WTC11 (cell line): ENCODE results near the gene ABCD3. TPM values are rescaled to one million over a fixed set of nuclear protein-coding genes. Genes with fewer than 3 reads are reported as not detected.

Experiments
- ATAC-seq: fragments of 200-7000 bp; cut with Tn5 transposase; 2 replicates; pipeline ENCODE4 v1.10.0; 2021; ENCODE audit warnings: mild to moderate bottlenecking, moderate library complexity
- CTCF ChIA-PET: fragments of 300-600 bp; sonication (Branson Sonifier 250); formaldehyde crosslinking; loops from one replicate; lab custom pipeline; 2021; ENCODE audit warnings: antibody characterized with exemption; lab: Charles Lee
- POLR2A ChIA-PET: fragments of 350-600 bp; sonication (Branson Sonifier 250); formaldehyde crosslinking; loops from one replicate; lab custom pipeline; 2021; ENCODE audit warnings: antibody characterized with exemption; lab: Charles Lee
- DNase-seq: peaks from one replicate; pipeline ENCODE4 v3.0.0; 2021; ENCODE audit warnings: low spot score
- H3K27ac Mint-ChIP-seq: 2 replicates; pipeline ENCODE4 v1.8.0; 2021; ENCODE audit warnings: mixed read lengths
- H3K27me3 Mint-ChIP-seq: 2 replicates; pipeline ENCODE4 v1.8.0; 2021; ENCODE audit warnings: low read depth, mild to moderate bottlenecking, moderate library complexity, mixed read lengths
- H3K36me3 Mint-ChIP-seq: 2 replicates; pipeline ENCODE4 v1.8.0; 2021; ENCODE audit warnings: mixed read lengths
- H3K4me1 Mint-ChIP-seq: 2 replicates; pipeline ENCODE4 v1.8.0; 2022; ENCODE audit warnings: mixed read lengths
- H3K4me3 Mint-ChIP-seq: 2 replicates; pipeline ENCODE4 v1.8.0; 2021; ENCODE audit warnings: mild to moderate bottlenecking, moderate library complexity, mixed read lengths
- H3K9me3 Mint-ChIP-seq: 2 replicates; pipeline ENCODE4 v1.8.0; 2021; ENCODE audit warnings: mixed read lengths
- ATF1 ChIP-seq: sonication (generic); formaldehyde crosslinking; IDR thresholded peaks from 2 replicates; pipeline ENCODE4 v1.8.1; 2023; ENCODE audit warnings: mild to moderate bottlenecking, moderate library complexity, missing genetic modification reagents
- EMX1 ChIP-seq: fragments of 250-450 bp; sonication (Bioruptor Pico); IDR thresholded peaks from 2 replicates; pipeline ENCODE4 v1.8.0; 2021; ENCODE audit warnings: mild to moderate bottlenecking
- MXD4 ChIP-seq: fragments of 250-450 bp; sonication (Bioruptor Pico); IDR thresholded peaks from 2 replicates; pipeline ENCODE4 v1.8.0; 2021; ENCODE audit warnings: mild to moderate bottlenecking, moderate library complexity, borderline replicate concordance
- NFATC4 ChIP-seq: fragments of 250-450 bp; sonication (Bioruptor Pico); IDR thresholded peaks from 2 replicates; pipeline ENCODE4 v1.9.0; 2021; ENCODE audit warnings: mild to moderate bottlenecking
- NFYB ChIP-seq: sonication (generic); formaldehyde crosslinking; conservative IDR thresholded peaks from 2 replicates; pipeline ENCODE4 v1.8.0; 2022; ENCODE audit warnings: low read depth, missing genetic modification reagents
- NR2C2 ChIP-seq: sonication (generic); formaldehyde crosslinking; IDR thresholded peaks from 2 replicates; pipeline ENCODE4 v1.8.0; 2022; ENCODE audit warnings: mild to moderate bottlenecking, missing genetic modification reagents
- SMAD4 ChIP-seq: sonication (generic); formaldehyde crosslinking; IDR thresholded peaks from 2 replicates; pipeline ENCODE4 v1.8.0; 2022; ENCODE audit warnings: mild to moderate bottlenecking, missing genetic modification reagents
- SOX15 ChIP-seq: fragments of 250-450 bp; sonication (Bioruptor Pico); IDR thresholded peaks from 2 replicates; pipeline ENCODE4 v1.9.0; 2021; ENCODE audit warnings: mild to moderate bottlenecking
- TP53 ChIP-seq: sonication (generic); formaldehyde crosslinking; IDR thresholded peaks from 2 replicates; pipeline ENCODE4 v1.8.1; 2023; ENCODE audit warnings: mild to moderate bottlenecking, missing genetic modification reagents
- ZBTB21 ChIP-seq: sonication (generic); formaldehyde crosslinking; IDR thresholded peaks from 2 replicates; pipeline ENCODE4 v1.8.1; 2023; ENCODE audit warnings: mild to moderate bottlenecking, missing genetic modification reagents, borderline replicate concordance
- ZNF138 ChIP-seq: sonication (generic); formaldehyde crosslinking; conservative IDR thresholded peaks from 2 replicates; pipeline ENCODE4 v1.8.1; 2022; ENCODE audit warnings: mild to moderate bottlenecking, moderate library complexity, missing genetic modification reagents
- ZNF317 ChIP-seq: sonication (generic); formaldehyde crosslinking; IDR thresholded peaks from 2 replicates; pipeline ENCODE4 v1.8.1; 2023; ENCODE audit warnings: low read depth, mild to moderate bottlenecking, moderate library complexity, missing genetic modification reagents, borderline replicate concordance
- ZNF423 ChIP-seq: fragments of 250-450 bp; sonication (Bioruptor Pico); IDR thresholded peaks from 2 replicates; pipeline ENCODE4 v2.1.2; 2022; ENCODE audit warnings: mild to moderate bottlenecking, moderate library complexity
- total RNA-seq: library from RNA; stranded (reverse); gene quantifications from 3 replicates; pipeline ENCODE4 v1.2.3, GENCODE V29; 2021
- TF ChIP-seq, protein P1 (sequence below): sonication (generic); formaldehyde crosslinking; IDR thresholded peaks from 2 replicates; pipeline ENCODE4 v1.8.1; 2022; ENCODE audit warnings: mild to moderate bottlenecking, moderate library complexity, missing genetic modification reagents
- TF ChIP-seq, protein P2 (sequence below): sonication (generic); formaldehyde crosslinking; IDR thresholded peaks from 2 replicates; pipeline ENCODE4 v1.8.0; 2022; ENCODE audit warnings: mild to moderate bottlenecking, missing genetic modification reagents
- TF ChIP-seq, protein P3 (sequence below): sonication (generic); formaldehyde crosslinking; IDR thresholded peaks from 2 replicates; pipeline ENCODE4 v1.8.1; 2023; ENCODE audit warnings: mild to moderate bottlenecking, missing genetic modification reagents, moderate library complexity
- TF ChIP-seq, protein P4 (sequence below): sonication (generic); formaldehyde crosslinking; IDR thresholded peaks from 2 replicates; pipeline ENCODE4 v1.8.0; 2022; ENCODE audit warnings: missing genetic modification reagents

ABCD3 gene
- total RNA-seq, 1 experiment from 2014 or later: 27.2 TPM

DNA sequence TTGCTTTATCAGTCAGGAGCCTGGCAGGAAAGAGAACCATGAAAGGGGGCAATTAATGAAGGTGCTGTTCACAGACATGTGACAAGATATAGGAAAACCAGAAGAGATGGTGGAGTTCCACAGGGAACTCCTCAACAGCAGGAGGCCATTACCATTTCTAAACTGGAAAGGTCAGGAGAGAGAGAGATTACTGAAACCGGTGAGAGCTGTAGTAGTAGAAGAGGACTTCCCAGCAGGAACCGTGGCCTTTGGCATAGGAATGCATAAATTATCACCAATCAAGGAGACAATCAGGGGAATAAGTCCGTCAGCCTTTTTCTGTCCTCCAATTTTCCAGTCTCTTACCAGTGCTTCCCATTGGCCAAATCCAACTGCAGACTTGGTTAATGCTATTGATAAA is 23.0 kb upstream of the ABCD3 start:
- TF ChIP-seq TP53 (CRISPR knock-in tag): no peak
- no peak for TF ChIP-seq NFATC4 (CRISPR knock-in tag)
- TF ChIP-seq ATF1 (CRISPR knock-in tag): no peak
- no peak for TF ChIP-seq SOX15
- peak; percentile 13; the same call in 1 of the 2 replicates for TF ChIP-seq ZNF423 (CRISPR knock-in tag)
- TF ChIP-seq ZNF138 (CRISPR knock-in tag): no peak
- no peak for TF ChIP-seq NR2C2 (CRISPR knock-in tag)
- DNase-seq: no peak
- ATAC-seq: peak; percentile 73
- H3K9me3 Mint-ChIP-seq: peaks cover 25% of the 10 kb centered on the region
- no peak overlapping the region for H3K4me3 Mint-ChIP-seq
- peaks cover 26% of the 10 kb centered on the region for H3K4me1 Mint-ChIP-seq
- H3K27ac Mint-ChIP-seq: no peak overlapping the region; the same call in 1 of the 2 replicates
- H3K36me3 Mint-ChIP-seq: peaks cover 12% of the 10 kb centered on the region
- no peaks in the 10 kb centered on the region for H3K27me3 Mint-ChIP-seq
- ChIA-PET POLR2A (interaction anchor here (0.5 kb wide), 1 partner anchor 9 kb away, joined by 6 read pairs; no protein-coding TSS in a partner anchor), CTCF (interaction anchor here (1.3 to 1.4 kb wide), 2 partner anchors 8 to 356 kb away, joined by 4 to 9 read pairs; no protein-coding TSS in a partner anchor)

DNA sequence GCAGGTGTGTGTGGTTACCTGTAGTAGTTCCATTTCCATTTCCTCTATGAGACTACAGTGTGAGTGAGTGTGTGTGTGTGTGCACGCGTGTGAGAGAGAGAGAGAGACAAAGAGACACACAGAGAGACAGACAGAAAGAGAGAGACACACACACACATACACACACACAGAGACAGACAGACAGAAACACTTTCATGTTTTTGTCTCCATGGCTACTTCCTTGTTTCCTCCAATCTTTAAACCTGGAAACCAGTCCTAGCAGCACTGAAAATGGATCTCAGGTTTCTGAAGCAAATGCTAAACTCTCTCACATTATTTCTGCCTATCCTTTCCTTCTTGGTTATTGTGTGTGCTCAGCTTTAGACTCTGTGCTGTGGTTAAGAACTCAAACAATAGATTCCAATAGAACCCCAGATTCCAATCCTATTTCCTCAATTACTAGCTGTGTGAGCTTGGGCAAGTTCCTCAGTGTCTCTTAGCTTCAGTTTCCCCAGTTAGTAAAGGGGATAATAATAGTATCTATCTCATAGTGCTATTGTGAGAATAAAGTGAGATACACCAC is 22.4 kb upstream of the ABCD3 start:
- Mint-ChIP-seq H3K27me3 (no peaks in the 10 kb centered on the region), H3K27ac (no peak overlapping the region), H3K4me3 (no peak overlapping the region), H3K36me3 (peaks cover 7% of the 10 kb centered on the region), H3K4me1 (peaks cover 26% of the 10 kb centered on the region), H3K9me3 (peaks cover 21% of the 10 kb centered on the region)
- ChIA-PET POLR2A (interaction anchor here (0.6 kb wide), 1 partner anchor 437 kb away, joined by 4 read pairs; no protein-coding TSS in a partner anchor), CTCF (interaction anchor here (0.6 to 1.6 kb wide), 27 partner anchors 8 to 459 kb away, joined by 3 to 13 read pairs (median 4); partner anchors contain the start of gene ARHGAP29)
- DNase-seq (no peak), ATAC-seq (no peak)
- TF ChIP-seq, protein P1, sequence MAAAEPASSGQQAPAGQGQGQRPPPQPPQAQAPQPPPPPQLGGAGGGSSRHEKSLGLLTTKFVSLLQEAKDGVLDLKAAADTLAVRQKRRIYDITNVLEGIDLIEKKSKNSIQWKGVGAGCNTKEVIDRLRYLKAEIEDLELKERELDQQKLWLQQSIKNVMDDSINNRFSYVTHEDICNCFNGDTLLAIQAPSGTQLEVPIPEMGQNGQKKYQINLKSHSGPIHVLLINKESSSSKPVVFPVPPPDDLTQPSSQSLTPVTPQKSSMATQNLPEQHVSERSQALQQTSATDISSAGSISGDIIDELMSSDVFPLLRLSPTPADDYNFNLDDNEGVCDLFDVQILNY: no peak
- TF ChIP-seq, protein P2, sequence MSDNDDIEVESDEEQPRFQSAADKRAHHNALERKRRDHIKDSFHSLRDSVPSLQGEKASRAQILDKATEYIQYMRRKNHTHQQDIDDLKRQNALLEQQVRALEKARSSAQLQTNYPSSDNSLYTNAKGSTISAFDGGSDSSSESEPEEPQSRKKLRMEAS: no peak
- no peak for TF ChIP-seq NR2C2 (CRISPR knock-in tag)
- TF ChIP-seq SOX15: no peak
- no peak for TF ChIP-seq SMAD4 (CRISPR knock-in tag)
- TF ChIP-seq, protein P3, sequence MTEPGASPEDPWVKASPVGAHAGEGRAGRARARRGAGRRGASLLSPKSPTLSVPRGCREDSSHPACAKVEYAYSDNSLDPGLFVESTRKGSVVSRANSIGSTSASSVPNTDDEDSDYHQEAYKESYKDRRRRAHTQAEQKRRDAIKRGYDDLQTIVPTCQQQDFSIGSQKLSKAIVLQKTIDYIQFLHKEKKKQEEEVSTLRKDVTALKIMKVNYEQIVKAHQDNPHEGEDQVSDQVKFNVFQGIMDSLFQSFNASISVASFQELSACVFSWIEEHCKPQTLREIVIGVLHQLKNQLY: no peak
- TF ChIP-seq, protein P4, sequence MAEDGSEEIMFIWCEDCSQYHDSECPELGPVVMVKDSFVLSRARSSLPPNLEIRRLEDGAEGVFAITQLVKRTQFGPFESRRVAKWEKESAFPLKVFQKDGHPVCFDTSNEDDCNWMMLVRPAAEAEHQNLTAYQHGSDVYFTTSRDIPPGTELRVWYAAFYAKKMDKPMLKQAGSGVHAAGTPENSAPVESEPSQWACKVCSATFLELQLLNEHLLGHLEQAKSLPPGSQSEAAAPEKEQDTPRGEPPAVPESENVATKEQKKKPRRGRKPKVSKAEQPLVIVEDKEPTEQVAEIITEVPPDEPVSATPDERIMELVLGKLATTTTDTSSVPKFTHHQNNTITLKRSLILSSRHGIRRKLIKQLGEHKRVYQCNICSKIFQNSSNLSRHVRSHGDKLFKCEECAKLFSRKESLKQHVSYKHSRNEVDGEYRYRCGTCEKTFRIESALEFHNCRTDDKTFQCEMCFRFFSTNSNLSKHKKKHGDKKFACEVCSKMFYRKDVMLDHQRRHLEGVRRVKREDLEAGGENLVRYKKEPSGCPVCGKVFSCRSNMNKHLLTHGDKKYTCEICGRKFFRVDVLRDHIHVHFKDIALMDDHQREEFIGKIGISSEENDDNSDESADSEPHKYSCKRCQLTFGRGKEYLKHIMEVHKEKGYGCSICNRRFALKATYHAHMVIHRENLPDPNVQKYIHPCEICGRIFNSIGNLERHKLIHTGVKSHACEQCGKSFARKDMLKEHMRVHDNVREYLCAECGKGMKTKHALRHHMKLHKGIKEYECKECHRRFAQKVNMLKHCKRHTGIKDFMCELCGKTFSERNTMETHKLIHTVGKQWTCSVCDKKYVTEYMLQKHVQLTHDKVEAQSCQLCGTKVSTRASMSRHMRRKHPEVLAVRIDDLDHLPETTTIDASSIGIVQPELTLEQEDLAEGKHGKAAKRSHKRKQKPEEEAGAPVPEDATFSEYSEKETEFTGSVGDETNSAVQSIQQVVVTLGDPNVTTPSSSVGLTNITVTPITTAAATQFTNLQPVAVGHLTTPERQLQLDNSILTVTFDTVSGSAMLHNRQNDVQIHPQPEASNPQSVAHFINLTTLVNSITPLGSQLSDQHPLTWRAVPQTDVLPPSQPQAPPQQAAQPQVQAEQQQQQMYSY (CRISPR knock-in tag): no peak
- TF ChIP-seq NFYB (CRISPR knock-in tag): no peak
- TF ChIP-seq ZNF317: no peak
- TF ChIP-seq ZBTB21 (CRISPR knock-in tag): no peak
- TF ChIP-seq EMX1 (CRISPR knock-in tag): no peak
- no peak for TF ChIP-seq MXD4
